Measurements from ENCODE around the gene DST.

- no peak for TF ChIP-seq SUZ12 (IDR thresholded peaks at IDR 0.05; ENCODE audit: extremely low read depth, insufficient read depth, insufficient read length)
- TF ChIP-seq YY1 (IDR thresholded peaks at IDR 0.05; ENCODE audit: insufficient read depth, insufficient read length), result no peak
Measured at GRCh38 chr6:56463443-56463842, 179.2 kb downstream of the DST start.

Measured in NT2/D1 (cell line).